ENCODE measurements around the gene ITGB8. TPM values are rescaled to one million over a fixed set of nuclear protein-coding genes. Genes with fewer than 3 reads are reported as not detected.

ITGB8 gene
- total and polyA plus RNA-seq, 2 experiments from 2014 or later = 0.71 to 3.0 TPM

GRCh38 chr7:20283385-20283784, 47.3 kb upstream of the ITGB8 start (continued):
- no peak for TF ChIP-seq ETS1 (IDR thresholded peaks at IDR 0.05)
- no peak for TF ChIP-seq JUNB (IDR thresholded peaks at IDR 0.05; ENCODE audit: unreplicated experiment)
- no peak for TF ChIP-seq NANOG (IDR thresholded peaks at IDR 0.05; ENCODE audit: borderline replicate concordance)
- TF ChIP-seq EZH2 (IDR thresholded peaks at IDR 0.05; ENCODE audit: low read depth, unreplicated experiment) = no peak

GRCh38 chr7:20284003-20284770, 46.5 kb upstream of the ITGB8 start:
- DNase-seq (ENCODE audit: low spot score) (no peak), ATAC-seq (no peak)
- Mint-ChIP-seq H3K9me3 (no peaks in the 10 kb centered on the region), H3K27me3 (ENCODE audit: insufficient read depth, low read depth, poor library complexity) (no peaks in the 10 kb centered on the region), H3K27ac (no peak overlapping the region), H3K4me1 (peaks cover 3% of the 10 kb centered on the region; the same call in 2 of the 3 replicates), H3K36me3 (ENCODE audit: low read depth) (no peaks in the 10 kb centered on the region), H3K4me3 (no peak overlapping the region)
- Histone ChIP-seq H3K9me2 (ENCODE audit: insufficient read depth) (no peaks in the 10 kb centered on the region), H3K4me1 (ENCODE audit: insufficient read depth) (no peaks in the 10 kb centered on the region), H3K4me3 (no peak overlapping the region), H3F3A (replicated peaks; ENCODE audit: low read depth) (no peaks in the 10 kb centered on the region; the same call in 1 of the 2 replicates), H4K20me1 (replicated peaks; ENCODE audit: insufficient read depth) (no peaks in the 10 kb centered on the region), H3K79me2 (replicated peaks; ENCODE audit: insufficient read depth) (no peaks in the 10 kb centered on the region), H2AFZ (0 out of 2 replicates have a peak overlapping the region, but pooled peaks have one; percentile 4), H3K27me3 (ENCODE audit: insufficient read depth) (no peaks in the 10 kb centered on the region), H3K4me2 (no peak overlapping the region), H3K27ac (ENCODE audit: low read depth) (no peak overlapping the region), H3K36me3 (ENCODE audit: insufficient read depth) (no peaks in the 10 kb centered on the region)
- TF ChIP-seq CREB1 (CRISPR knock-in tag; IDR thresholded peaks at IDR 0.05; ENCODE audit: low read depth) (no peak), POLR2AphosphoS5 (IDR thresholded peaks at IDR 0.05; ENCODE audit: low read depth) (no peak), EZH2 (IDR thresholded peaks at IDR 0.05; ENCODE audit: low read depth, unreplicated experiment) (no peak), ETS1 (IDR thresholded peaks at IDR 0.05) (no peak), JUNB (IDR thresholded peaks at IDR 0.05; ENCODE audit: unreplicated experiment) (no peak), CTCF (conservative IDR thresholded peaks at IDR 0.05; ENCODE audit: low read depth in 2 of 2) (no peak), REST (IDR thresholded peaks at IDR 0.05; ENCODE audit: unreplicated experiment) (no peak), EZH2phosphoT487 (IDR thresholded peaks at IDR 0.05; ENCODE audit: unreplicated experiment) (no peak), STAT1 (IDR thresholded peaks at IDR 0.05; ENCODE audit: unreplicated experiment) (no peak)

Measured in GM23338 (cell line).